Activated T-cell treated with anti-CD3 and anti-CD28 coated beads, Interleukin-2, amount 50 U/mL, for 72 hours (primary cell): Measurements from ENCODE around the gene ZNF579. TPM values are rescaled to one million over a fixed set of nuclear protein-coding genes. Genes with fewer than 3 reads are reported as not detected.
A peak's percentile ranks its signal among the peaks of the same experiment; 100 is the strongest.

Experiments
- ATAC-seq, 2 donors: fragments of 150-1000 bp; cut with Tn5 transposase; replicated peaks in 1 of 2; 2 replicates each; pipeline ENCODE4 v1.10.0; 2021; ENCODE audit warnings: moderate library complexity in 2 of 2, mild to moderate bottlenecking in 1 of 2
- DNase-seq, 2 donors: peaks; one replicate each; pipeline ENCODE4 v3.0.0; 2021 to 2022; ENCODE audit warnings: mixed read lengths in 1 of 2
- H3K27ac Mint-ChIP-seq: one replicate; pipeline ENCODE4 v1.8.0; 2022; ENCODE audit warnings: mild to moderate bottlenecking, moderate library complexity, mixed read lengths
- H3K27me3 Mint-ChIP-seq: one replicate; pipeline ENCODE4 v1.8.0; 2022; ENCODE audit warnings: low read depth, mixed read lengths
- H3K36me3 Mint-ChIP-seq, 2 donors: one replicate each; pipeline ENCODE4 v1.8.0; 2022; ENCODE audit warnings: mixed read lengths in 2 of 2, mild to moderate bottlenecking in 1 of 2; ENCODE audit not compliant: insufficient read depth in 2 of 2
- H3K4me1 Mint-ChIP-seq: one replicate; pipeline ENCODE4 v1.8.0; 2022; ENCODE audit warnings: low read depth, mixed read lengths
- H3K4me3 Mint-ChIP-seq, 2 donors: one replicate each; pipeline ENCODE4 v1.8.0; 2022; ENCODE audit warnings: mild to moderate bottlenecking in 2 of 2, mixed read lengths in 2 of 2, moderate library complexity in 2 of 2
- H3K9me3 Mint-ChIP-seq, 2 donors: one replicate each; pipeline ENCODE4 v1.8.0; 2022; ENCODE audit warnings: mixed read lengths in 2 of 2
- total RNA-seq, 2 donors: library from RNA; stranded (reverse); gene quantifications; one replicate each; pipeline ENCODE4 v1.2.3, GENCODE V29; 2022

Gene ZNF579
- total RNA-seq, 2 donors from 2014 or later, result 9.3 to 9.4 TPM

GRCh38 chr19:55605637-55606470, 25.2 kb upstream of the ZNF579 start, which contains the start of gene ZNF865:
TSS of gene ZNF865 (plus strand) at chr19:55605647. CDS start at chr19:55613619, 7,972 bp downstream.
- H3K9me3 Mint-ChIP-seq, result no peaks in the 10 kb centered on the region

GRCh38 chr19:55605207-55605636, 24.6 kb upstream of the ZNF579 start:
- peak; percentile 82 to 85 for ATAC-seq
- peak overlapping the region; percentile 86 for H3K4me3 Mint-ChIP-seq
- no peaks in the 10 kb centered on the region for H3K9me3 Mint-ChIP-seq
- peaks cover 14 to 16% of the 10 kb centered on the region in 2 donors for H3K36me3 Mint-ChIP-seq
- peak; percentile 99 to 100 for DNase-seq
- H3K4me1 Mint-ChIP-seq, result peaks cover 51% of the 10 kb centered on the region
- H3K27ac Mint-ChIP-seq, result peak overlapping the region; percentile 79
- H3K27me3 Mint-ChIP-seq, result no peaks in the 10 kb centered on the region

More at GRCh38 chr19:55605637-55606470, 25.2 kb upstream of the ZNF579 start, which contains the start of gene ZNF865:
- peaks cover 51% of the 10 kb centered on the region for H3K4me1 Mint-ChIP-seq
- ATAC-seq (peak; percentile 34 to 48), DNase-seq (peak; percentile 77 to 81)
- peak within 1 kb of the TSS; percentile 92 for H3K27ac Mint-ChIP-seq
- no peaks in the 10 kb centered on the region for H3K27me3 Mint-ChIP-seq
- peaks cover 16 to 17% of the 10 kb centered on the region in 2 donors for H3K36me3 Mint-ChIP-seq
- peak within 1 kb of the TSS; percentile 96 for H3K4me3 Mint-ChIP-seq

GRCh38 chr19:55603581-55604292, 23.1 kb upstream of the ZNF579 start:
- H3K27me3 Mint-ChIP-seq, result no peaks in the 10 kb centered on the region
- peak overlapping the region; percentile 50 to 86 for H3K4me3 Mint-ChIP-seq
- no peaks in the 10 kb centered on the region for H3K9me3 Mint-ChIP-seq
- DNase-seq, result no peak
- H3K36me3 Mint-ChIP-seq, result peaks cover 11 to 16% of the 10 kb centered on the region in 2 donors
- ATAC-seq, result no peak
- no peak overlapping the region for H3K27ac Mint-ChIP-seq
- peaks cover 55% of the 10 kb centered on the region for H3K4me1 Mint-ChIP-seq

GRCh38 chr19:55603115-55603514, 22.5 kb upstream of the ZNF579 start:
- H3K4me1 Mint-ChIP-seq, result peaks cover 60% of the 10 kb centered on the region
- H3K27ac Mint-ChIP-seq, result no peak overlapping the region
- no peaks in the 10 kb centered on the region for H3K9me3 Mint-ChIP-seq
- DNase-seq (no peak), ATAC-seq (no peak)
- H3K36me3 Mint-ChIP-seq, result peaks cover 11 to 13% of the 10 kb centered on the region in 2 donors
- H3K27me3 Mint-ChIP-seq, result no peaks in the 10 kb centered on the region
- peak overlapping the region; percentile 50 to 86 for H3K4me3 Mint-ChIP-seq

- no peaks in the 10 kb centered on the region for H3K9me3 Mint-ChIP-seq
- no peaks in the 10 kb centered on the region for H3K27me3 Mint-ChIP-seq
- DNase-seq (no peak), ATAC-seq (no peak)
- peaks cover 9 to 13% of the 10 kb centered on the region in 2 donors for H3K36me3 Mint-ChIP-seq
- peak overlapping the region in 1 of 2 donors; percentile 89 for H3K4me3 Mint-ChIP-seq
- H3K4me1 Mint-ChIP-seq, result peaks cover 55% of the 10 kb centered on the region
- no peak overlapping the region for H3K27ac Mint-ChIP-seq
Measured at GRCh38 chr19:55602104-55603001, 21.7 kb upstream of the ZNF579 start.

GRCh38 chr19:55601084-55601483, 20.4 kb upstream of the ZNF579 start:
- Mint-ChIP-seq H3K27me3 (no peaks in the 10 kb centered on the region), H3K27ac (peak overlapping the region; percentile 97), H3K9me3 (no peaks in the 10 kb centered on the region), H3K4me3 (peak overlapping the region; percentile 89 to 97), H3K4me1 (peaks cover 43% of the 10 kb centered on the region), H3K36me3 (peaks cover 9 to 18% of the 10 kb centered on the region in 2 donors)
- ATAC-seq (no peak), DNase-seq (no peak)

- no peaks in the 10 kb centered on the region for H3K27me3 Mint-ChIP-seq
- ATAC-seq (no peak), DNase-seq (no peak)
- peaks cover 0 to 1% of the 10 kb centered on the region in 2 donors for H3K9me3 Mint-ChIP-seq
- peaks cover 8 to 17% of the 10 kb centered on the region in 2 donors for H3K36me3 Mint-ChIP-seq
- peaks cover 40% of the 10 kb centered on the region for H3K4me1 Mint-ChIP-seq
- peak overlapping the region; percentile 97 for H3K27ac Mint-ChIP-seq
- H3K4me3 Mint-ChIP-seq, result peak overlapping the region; percentile 89 to 97
Measured at GRCh38 chr19:55600662-55601028, 20.0 kb upstream of the ZNF579 start.

- Mint-ChIP-seq H3K4me1 (peaks cover 40% of the 10 kb centered on the region), H3K9me3 (peaks cover 0 to 1% of the 10 kb centered on the region in 2 donors), H3K27ac (peak within 1 kb of the TSS; percentile 97), H3K36me3 (peaks cover 14 to 22% of the 10 kb centered on the region in 2 donors), H3K4me3 (peak within 1 kb of the TSS; percentile 89 to 97), H3K27me3 (no peaks in the 10 kb centered on the region)
- DNase-seq (peak; percentile 86 to 89), ATAC-seq (peak; percentile 66 to 67)
Measured at GRCh38 chr19:55599842-55600661, 19.4 kb upstream of the ZNF579 start, which contains the start of gene ZNF524. TSS of gene ZNF524 (plus strand) at chr19:55600288. CDS start at chr19:55602113, 1,825 bp downstream.

- Mint-ChIP-seq H3K9me3 (peaks cover 1 to 3% of the 10 kb centered on the region in 2 donors), H3K4me1 (peaks cover 34% of the 10 kb centered on the region), H3K27me3 (no peaks in the 10 kb centered on the region), H3K27ac (peak within 1 kb of the TSS; percentile 90), H3K36me3 (peaks cover 17 to 27% of the 10 kb centered on the region in 2 donors), H3K4me3 (peak within 1 kb of the TSS; percentile 89 to 97)
- ATAC-seq, result peak; percentile 69 to 77
- peak; percentile 95 to 98 for DNase-seq
Measured at GRCh38 chr19:55599468-55599841, 18.8 kb upstream of the ZNF579 start, which contains the start of gene FIZ1. TSS of gene FIZ1 (minus strand) at chr19:55599517. CDS start at chr19:55597865, 1,652 bp downstream.

- Mint-ChIP-seq H3K27me3 (no peaks in the 10 kb centered on the region), H3K4me3 (peak overlapping the region; percentile 89 to 91), H3K36me3 (peaks cover 17 to 27% of the 10 kb centered on the region in 2 donors), H3K27ac (peak overlapping the region; percentile 90), H3K4me1 (peaks cover 30% of the 10 kb centered on the region), H3K9me3 (peaks cover 1 to 3% of the 10 kb centered on the region in 2 donors)
- DNase-seq (peak; percentile 95 to 98), ATAC-seq (peak; percentile 73 to 76)
Measured at GRCh38 chr19:55598719-55599467, 18.2 kb upstream of the ZNF579 start.

GRCh38 chr19:55598034-55598433, 17.4 kb upstream of the ZNF579 start:
- no peak for DNase-seq
- Mint-ChIP-seq H3K36me3 (peaks cover 17 to 23% of the 10 kb centered on the region in 2 donors), H3K4me3 (no peak overlapping the region), H3K27ac (no peak overlapping the region), H3K27me3 (no peaks in the 10 kb centered on the region), H3K4me1 (peaks cover 24% of the 10 kb centered on the region), H3K9me3 (peaks cover 1 to 3% of the 10 kb centered on the region in 2 donors)
- no peak for ATAC-seq
